Mesothelial cell of epicardium (in vitro differentiated cells): Measurements from ENCODE around the gene TPCN1. TPM values are rescaled to one million over a fixed set of nuclear protein-coding genes. Genes with fewer than 3 reads are reported as not detected.

Experiments
- DNase-seq, 2 experiments: peaks; one replicate each; pipeline ENCODE4 v3.0.0; 2021; ENCODE audit warnings: low spot score in 2 of 2; ENCODE audit not compliant: unreplicated experiment in 2 of 2
- H3K27ac Mint-ChIP-seq: 2 replicates; pipeline ENCODE4 v1.8.0; 2021; ENCODE audit warnings: mixed read lengths
- H3K27me3 Mint-ChIP-seq: 2 replicates; pipeline ENCODE4 v1.8.0; 2021; ENCODE audit warnings: low read depth, mixed read lengths
- H3K36me3 Mint-ChIP-seq: 2 replicates; pipeline ENCODE4 v1.8.0; 2021; ENCODE audit warnings: mixed read lengths
- H3K4me1 Mint-ChIP-seq: 2 replicates; pipeline ENCODE4 v1.8.0; 2021; ENCODE audit warnings: mixed read lengths
- H3K4me3 Mint-ChIP-seq: 2 replicates; pipeline ENCODE4 v1.8.0; 2021; ENCODE audit warnings: mild to moderate bottlenecking, moderate library complexity, mixed read lengths
- H3K9me3 Mint-ChIP-seq: 2 replicates; pipeline ENCODE4 v1.8.0; 2021; ENCODE audit warnings: mixed read lengths
- CTCF ChIP-seq: fragments of 200-600 bp; sonication (generic); IDR thresholded peaks from one replicate; pipeline ENCODE4 v1.5.0; 2021; ENCODE audit warnings: antibody characterized with exemption; ENCODE audit not compliant: unreplicated experiment
- total RNA-seq: library from RNA; stranded (reverse); gene quantifications from 3 replicates; pipeline ENCODE4 v1.2.1, GENCODE V29; 2021

Gene TPCN1
- total RNA-seq, 1 donor from 2014 or later, result 40.0 TPM

GRCh38 chr12:113267621-113268020 is 46.4 kb downstream of the TPCN1 start:
- no peak for TF ChIP-seq CTCF
- Mint-ChIP-seq H3K27me3 (no peaks in the 10 kb centered on the region), H3K4me3 (no peak overlapping the region), H3K36me3 (peaks cover 17% of the 10 kb centered on the region), H3K9me3 (no peaks in the 10 kb centered on the region), H3K4me1 (peaks cover 12% of the 10 kb centered on the region), H3K27ac (no peak overlapping the region)
- no peak for DNase-seq

DNA sequence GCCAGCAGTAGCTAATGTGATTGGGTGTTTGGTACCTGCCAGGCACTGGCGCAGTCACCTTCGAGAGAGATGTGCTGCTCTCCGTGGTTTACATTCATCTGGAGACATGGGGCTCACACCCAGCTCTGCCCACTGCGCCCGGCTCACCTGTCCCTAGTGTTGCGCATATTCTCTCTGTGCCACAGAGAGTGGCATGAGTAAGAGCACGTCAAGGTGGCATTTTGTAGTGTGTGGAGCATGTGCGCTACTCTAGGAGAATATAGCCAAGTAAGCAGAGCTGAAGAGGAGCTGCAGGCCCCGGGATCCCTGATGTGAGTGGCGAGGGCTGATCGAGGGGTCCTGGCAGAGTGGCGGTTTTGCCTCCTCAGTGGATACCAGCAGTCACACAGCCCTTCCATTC is 46.9 kb downstream of the TPCN1 start:
- Mint-ChIP-seq H3K27me3 (no peaks in the 10 kb centered on the region), H3K9me3 (no peaks in the 10 kb centered on the region), H3K4me3 (no peak overlapping the region), H3K36me3 (peaks cover 17% of the 10 kb centered on the region), H3K27ac (no peak overlapping the region), H3K4me1 (peaks cover 13% of the 10 kb centered on the region)
- no peak for TF ChIP-seq CTCF
- no peak for DNase-seq

DNA sequence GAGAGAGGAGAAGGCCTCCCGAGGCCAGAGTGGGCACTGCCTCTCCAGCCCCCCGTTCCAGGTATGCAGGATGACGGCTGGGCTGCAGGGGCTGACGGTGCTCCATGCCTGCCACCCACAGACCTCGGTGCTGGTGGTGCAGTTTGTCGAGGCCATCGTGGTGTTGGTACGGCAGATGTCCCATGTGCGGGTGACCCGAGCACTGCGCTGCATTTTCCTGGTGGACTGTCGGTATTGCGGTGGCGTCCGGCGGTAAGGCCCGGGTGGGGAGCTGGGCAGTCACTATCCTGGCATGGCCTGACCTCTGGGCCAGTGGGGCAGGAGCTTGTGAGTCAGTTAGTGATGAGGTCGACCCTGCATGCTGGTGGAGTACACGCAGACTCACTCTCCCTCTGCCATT is 47.4 kb downstream of the TPCN1 start:
- TF ChIP-seq CTCF, result no peak
- Mint-ChIP-seq H3K27ac (no peak overlapping the region), H3K27me3 (no peaks in the 10 kb centered on the region), H3K36me3 (peaks cover 17% of the 10 kb centered on the region), H3K4me3 (no peak overlapping the region), H3K9me3 (no peaks in the 10 kb centered on the region), H3K4me1 (peaks cover 13% of the 10 kb centered on the region)
- no peak for DNase-seq

DNA sequence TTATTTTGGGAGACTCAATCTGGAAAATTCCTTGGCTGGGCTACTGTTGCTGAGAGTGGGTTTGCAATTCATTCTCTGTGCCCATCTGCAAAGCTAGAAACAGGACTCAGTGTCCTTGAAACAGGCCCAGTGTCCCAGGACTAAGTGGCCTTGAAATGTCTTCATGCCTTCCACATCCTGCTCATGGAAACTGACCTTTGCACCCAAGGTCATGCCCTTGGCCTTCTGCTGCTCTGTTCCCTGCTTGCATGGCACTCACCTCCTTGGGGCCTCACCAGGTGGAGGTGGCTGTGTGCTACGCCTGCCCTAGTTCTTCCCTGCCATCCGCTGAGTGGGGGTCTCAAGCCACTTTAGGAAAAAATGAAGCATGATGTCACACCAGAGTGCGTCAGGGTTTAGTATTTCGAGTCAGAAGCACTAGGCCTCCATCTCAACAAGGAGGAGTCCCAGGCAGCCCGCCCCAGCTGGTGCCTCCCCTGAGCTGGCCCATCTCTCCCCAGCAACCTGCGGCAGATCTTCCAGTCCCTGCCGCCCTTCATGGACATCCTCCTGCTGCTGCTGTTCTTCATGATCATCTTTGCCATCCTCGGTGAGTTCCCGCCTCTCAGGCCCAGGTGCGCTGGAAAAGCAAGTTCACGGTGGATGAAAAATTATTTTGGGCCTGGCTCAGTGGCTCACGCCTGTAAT is 48.1 kb downstream of the TPCN1 start:
- H3K27me3 Mint-ChIP-seq, result no peaks in the 10 kb centered on the region
- TF ChIP-seq CTCF, result no peak
- peaks cover 17% of the 10 kb centered on the region for H3K36me3 Mint-ChIP-seq
- H3K27ac Mint-ChIP-seq, result no peak overlapping the region
- DNase-seq, result no peak
- no peaks in the 10 kb centered on the region for H3K9me3 Mint-ChIP-seq
- H3K4me1 Mint-ChIP-seq, result peaks cover 13% of the 10 kb centered on the region
- no peak overlapping the region for H3K4me3 Mint-ChIP-seq

DNA sequence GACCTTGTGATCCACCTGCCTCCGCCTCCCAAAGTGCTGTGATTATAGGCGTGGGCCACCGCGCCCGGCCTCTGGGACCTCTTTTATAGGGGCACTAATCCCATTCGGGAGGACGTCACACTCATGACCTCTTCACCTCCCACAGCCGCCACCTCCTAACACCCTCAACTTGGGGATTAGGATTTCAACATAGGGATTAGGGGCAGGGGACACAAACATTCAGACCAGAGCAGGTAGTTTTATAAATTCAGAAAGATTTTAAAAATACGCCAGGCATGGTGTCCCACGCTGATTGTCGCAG is 49.4 kb downstream of the TPCN1 start:
- Mint-ChIP-seq H3K27me3 (no peaks in the 10 kb centered on the region), H3K4me1 (peaks cover 13% of the 10 kb centered on the region), H3K9me3 (no peaks in the 10 kb centered on the region), H3K27ac (no peak overlapping the region), H3K4me3 (no peak overlapping the region), H3K36me3 (peaks cover 22% of the 10 kb centered on the region)
- no peak for DNase-seq
- TF ChIP-seq CTCF, result no peak

DNA sequence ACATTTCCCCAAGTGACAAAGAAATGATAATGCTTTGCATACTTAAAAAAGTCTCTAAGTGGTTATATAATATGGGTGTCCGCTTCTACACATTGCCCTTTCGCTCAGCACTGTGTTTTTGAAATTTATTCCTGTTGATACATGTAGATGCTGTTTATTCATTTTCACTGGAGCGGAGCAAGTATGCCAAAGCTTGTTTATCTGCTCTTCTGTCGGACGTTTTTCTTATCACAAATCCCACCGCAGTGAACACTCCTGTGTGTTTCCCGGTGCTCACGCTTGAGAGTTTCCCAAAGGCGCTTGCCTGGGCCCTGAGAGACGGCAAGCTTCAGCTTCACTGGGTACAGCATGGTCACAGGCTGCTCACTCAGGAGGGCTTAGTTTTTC is 50.2 kb downstream of the TPCN1 start:
- H3K9me3 Mint-ChIP-seq, result no peaks in the 10 kb centered on the region
- H3K27ac Mint-ChIP-seq, result peak overlapping the region; percentile 59
- H3K4me3 Mint-ChIP-seq, result no peak overlapping the region
- H3K4me1 Mint-ChIP-seq, result peaks cover 13% of the 10 kb centered on the region
- no peaks in the 10 kb centered on the region for H3K27me3 Mint-ChIP-seq
- peaks cover 16% of the 10 kb centered on the region for H3K36me3 Mint-ChIP-seq
- DNase-seq, result no peak
- TF ChIP-seq CTCF, result no peak
